Mucosa of stomach (tissue), 1 donor: ENCODE data around the gene ASAP2.

Experiments used
- H3K27me3 ChIP-seq: one replicate; pipeline ENCODE4 v1.7.0; 2013; ENCODE audit warnings: mild to moderate bottlenecking, low read length; ENCODE audit not compliant: control insufficient read depth, insufficient read depth
- H3K36me3 ChIP-seq: one replicate; pipeline ENCODE4 v1.7.0; 2013; ENCODE audit warnings: low read length; ENCODE audit not compliant: control insufficient read depth, insufficient read depth
- H3K4me1 ChIP-seq: one replicate; pipeline ENCODE4 v1.7.0; 2013; ENCODE audit warnings: mild to moderate bottlenecking, low read length; ENCODE audit not compliant: control insufficient read depth, insufficient read depth
- H3K4me3 ChIP-seq: one replicate; pipeline ENCODE4 v1.7.0; 2013; ENCODE audit warnings: low read length
- H3K9ac ChIP-seq: one replicate; pipeline ENCODE4 v1.7.0; 2013; ENCODE audit warnings: mild to moderate bottlenecking, low read length, moderate library complexity
- H3K9me3 ChIP-seq: one replicate; pipeline ENCODE4 v1.7.0; 2013; ENCODE audit warnings: mild to moderate bottlenecking, low read length, moderate library complexity; ENCODE audit not compliant: control insufficient read depth
- donor health status: Pancreatic carcinoma.

The ASAP2 gene

GRCh38 chr2:9307535-9307934 is 100.9 kb downstream of the ASAP2 start:
- Histone ChIP-seq H3K9ac (peak overlapping the region; percentile 30), H3K36me3 (no peaks in the 10 kb centered on the region), H3K4me1 (peaks cover 59% of the 10 kb centered on the region), H3K9me3 (no peaks in the 10 kb centered on the region), H3K4me3 (no peak overlapping the region), H3K27me3 (no peaks in the 10 kb centered on the region)

DNA sequence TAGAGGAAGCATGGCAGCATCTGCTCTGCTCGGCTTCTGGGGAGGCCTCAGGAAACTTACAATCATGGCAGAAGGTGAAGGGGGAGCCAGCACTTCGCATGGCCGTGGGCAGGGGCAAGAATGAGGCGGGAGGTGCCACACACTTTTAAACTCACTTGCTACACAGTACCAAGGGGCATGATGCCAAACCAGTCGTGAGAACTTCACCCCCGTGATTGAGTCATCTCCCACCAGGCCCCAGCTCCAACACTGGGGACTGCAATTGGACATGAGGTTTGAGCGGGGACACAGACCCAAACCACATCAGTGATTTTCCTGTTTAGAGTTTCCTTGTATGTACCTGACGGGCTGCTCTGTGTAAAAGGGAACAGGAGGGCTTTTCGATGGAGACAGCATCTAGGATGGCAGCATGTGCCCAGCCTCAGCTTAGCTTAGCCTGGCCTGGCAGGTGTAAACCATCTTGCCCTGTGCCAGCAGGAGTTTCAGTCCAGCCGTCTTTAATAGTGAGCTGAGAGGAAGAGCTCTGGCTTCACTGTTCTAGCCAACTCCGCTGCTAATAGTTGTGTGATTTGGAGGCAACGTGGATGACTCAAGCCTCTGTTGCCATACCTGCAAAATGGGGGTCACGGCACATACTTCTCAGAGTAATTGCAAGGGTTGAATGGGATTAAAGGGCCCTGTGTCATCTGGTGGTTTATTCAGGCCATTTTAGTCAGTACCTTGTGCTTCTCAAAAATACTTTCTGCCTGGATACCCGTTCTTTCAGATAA is 101.8 kb downstream of the ASAP2 start:
- Histone ChIP-seq H3K36me3 (no peaks in the 10 kb centered on the region), H3K4me1 (peaks cover 50% of the 10 kb centered on the region), H3K9me3 (no peaks in the 10 kb centered on the region), H3K4me3 (no peak overlapping the region), H3K9ac (no peak overlapping the region), H3K27me3 (no peaks in the 10 kb centered on the region)

DNA sequence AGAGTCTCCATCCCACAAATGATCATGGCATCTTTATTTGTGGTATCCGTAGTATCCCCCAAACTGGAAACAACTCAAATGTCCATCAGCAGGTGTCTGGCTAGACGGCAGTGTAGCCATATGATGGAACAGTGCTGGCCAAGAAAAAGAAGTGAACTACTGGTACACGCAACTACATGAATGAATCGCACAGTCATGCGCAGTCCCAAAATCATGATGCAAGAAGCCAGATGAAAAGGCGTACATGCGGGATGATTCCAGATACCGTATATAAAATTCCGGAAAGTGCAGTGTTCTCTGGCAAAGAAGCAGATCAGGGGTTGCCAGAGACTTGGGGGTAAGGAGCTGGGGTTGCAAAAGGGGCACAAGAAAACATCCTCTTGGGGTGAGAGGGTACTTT is 102.5 kb downstream of the ASAP2 start:
- peaks cover 43% of the 10 kb centered on the region for H3K4me1 ChIP-seq
- no peaks in the 10 kb centered on the region for H3K9me3 ChIP-seq
- H3K27me3 ChIP-seq: no peaks in the 10 kb centered on the region
- no peak overlapping the region for H3K4me3 ChIP-seq
- H3K36me3 ChIP-seq: no peaks in the 10 kb centered on the region
- H3K9ac ChIP-seq: no peak overlapping the region

- Histone ChIP-seq H3K36me3 (no peaks in the 10 kb centered on the region), H3K9me3 (no peaks in the 10 kb centered on the region), H3K4me3 (no peak overlapping the region), H3K4me1 (peaks cover 39% of the 10 kb centered on the region), H3K27me3 (no peaks in the 10 kb centered on the region), H3K9ac (no peak overlapping the region)
These were observed 103.8 kb downstream of the ASAP2 start for GRCh38 chr2:9310377-9310776.

DNA sequence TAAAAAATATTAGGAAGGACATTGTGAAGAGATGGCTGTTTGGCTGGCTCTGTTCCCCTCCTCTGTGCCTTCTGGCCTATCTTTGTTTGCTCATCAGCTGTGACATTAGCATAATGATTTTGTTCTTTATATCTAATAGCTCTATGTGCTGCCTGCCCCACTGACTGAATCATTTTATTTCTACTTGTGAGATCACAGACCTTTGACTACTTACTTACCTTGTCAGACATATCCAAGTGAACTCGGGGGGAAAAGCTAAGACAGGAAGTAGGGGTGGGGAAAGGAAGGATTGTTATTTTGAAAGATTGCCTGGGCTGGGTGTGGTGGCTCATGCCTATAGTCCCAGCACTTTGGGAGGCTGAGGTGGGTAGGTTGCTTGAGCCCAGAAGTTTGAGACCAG is 104.2 kb downstream of the ASAP2 start:
- Histone ChIP-seq H3K9me3 (no peaks in the 10 kb centered on the region), H3K4me3 (no peak overlapping the region), H3K27me3 (no peaks in the 10 kb centered on the region), H3K9ac (peak overlapping the region; percentile 24), H3K36me3 (no peaks in the 10 kb centered on the region), H3K4me1 (peaks cover 39% of the 10 kb centered on the region)

- Histone ChIP-seq H3K4me1 (peaks cover 35% of the 10 kb centered on the region), H3K36me3 (no peaks in the 10 kb centered on the region), H3K9ac (no peak overlapping the region), H3K27me3 (no peaks in the 10 kb centered on the region), H3K9me3 (no peaks in the 10 kb centered on the region), H3K4me3 (no peak overlapping the region)
These were observed 104.9 kb downstream of the ASAP2 start for GRCh38 chr2:9311488-9311887.

- no peak overlapping the region for H3K9ac ChIP-seq
- no peaks in the 10 kb centered on the region for H3K36me3 ChIP-seq
- H3K27me3 ChIP-seq: no peaks in the 10 kb centered on the region
- peaks cover 24% of the 10 kb centered on the region for H3K4me1 ChIP-seq
- H3K4me3 ChIP-seq: no peak overlapping the region
- H3K9me3 ChIP-seq: no peaks in the 10 kb centered on the region
These were observed 106.0 kb downstream of the ASAP2 start for GRCh38 chr2:9312591-9312990.

DNA sequence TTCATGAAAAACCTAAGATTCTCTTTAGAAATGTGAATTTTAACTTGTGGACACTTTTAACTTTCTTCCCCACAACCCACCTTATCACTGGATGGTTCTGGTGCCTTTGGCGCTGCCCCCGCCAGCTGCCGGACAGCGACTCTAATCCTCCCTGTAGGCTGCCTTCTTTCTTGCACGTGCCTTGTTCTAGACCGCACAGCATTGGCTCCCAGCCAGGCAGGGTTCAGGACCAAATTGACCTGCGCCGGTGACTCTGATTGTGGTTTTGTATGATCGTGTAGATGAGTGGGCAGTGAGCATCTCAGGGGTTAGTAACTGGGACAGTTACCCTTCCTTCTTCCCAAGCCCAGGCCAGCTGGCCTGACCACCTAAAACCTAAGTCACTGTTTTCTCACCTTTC is 106.8 kb downstream of the ASAP2 start:
- Histone ChIP-seq H3K9ac (no peak overlapping the region), H3K27me3 (no peaks in the 10 kb centered on the region), H3K9me3 (no peaks in the 10 kb centered on the region), H3K36me3 (no peaks in the 10 kb centered on the region), H3K4me3 (no peak overlapping the region), H3K4me1 (peaks cover 24% of the 10 kb centered on the region)

DNA sequence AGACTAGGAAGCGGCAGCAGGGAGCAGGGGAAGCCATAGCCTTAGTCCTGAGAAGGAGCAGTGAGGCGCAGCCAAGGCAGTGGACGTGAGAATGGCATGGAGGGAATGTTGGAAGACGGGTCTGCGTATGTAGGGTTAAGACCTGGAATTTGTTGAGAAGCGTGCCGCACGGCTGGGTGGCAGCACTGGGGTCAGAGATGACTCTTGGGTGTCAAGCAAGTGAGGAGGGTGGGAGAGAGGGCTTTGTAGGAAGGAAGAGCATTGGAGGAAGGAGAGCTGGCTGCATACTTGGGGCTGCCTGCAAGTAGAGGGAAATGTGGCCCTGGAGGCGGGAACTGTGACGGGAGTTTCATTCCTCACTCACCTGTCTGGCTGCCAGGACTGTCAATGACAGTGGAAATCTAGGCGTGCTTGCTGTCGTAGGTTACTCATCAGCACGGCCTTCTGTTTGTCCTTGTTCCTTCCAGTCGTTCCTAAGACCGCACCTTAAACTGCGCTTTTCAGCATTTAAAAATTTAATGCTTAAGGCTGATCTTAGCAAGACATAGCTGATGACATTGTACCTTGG is 108.8 kb downstream of the ASAP2 start:
- Histone ChIP-seq H3K27me3 (no peaks in the 10 kb centered on the region), H3K36me3 (no peaks in the 10 kb centered on the region), H3K9me3 (no peaks in the 10 kb centered on the region), H3K4me1 (peaks cover 32% of the 10 kb centered on the region), H3K4me3 (no peak overlapping the region), H3K9ac (no peak overlapping the region)

DNA sequence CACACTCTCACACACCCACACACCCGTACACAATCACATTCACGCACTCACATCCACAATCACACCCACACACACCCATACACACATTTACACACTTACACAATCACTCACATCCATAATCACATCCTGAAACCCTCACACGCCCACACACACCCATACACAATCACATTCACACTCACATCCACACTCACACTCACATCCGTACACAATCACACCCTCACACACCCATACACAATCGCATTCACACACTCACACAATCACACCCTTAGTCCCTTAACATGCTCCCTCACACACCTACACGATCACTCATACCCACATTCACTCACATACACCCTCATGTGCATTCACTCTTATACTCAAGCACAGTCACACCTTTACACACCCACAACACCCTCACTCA is 110.9 kb downstream of the ASAP2 start:
- Histone ChIP-seq H3K9ac (no peak overlapping the region), H3K9me3 (no peaks in the 10 kb centered on the region), H3K4me3 (no peak overlapping the region), H3K36me3 (no peaks in the 10 kb centered on the region), H3K27me3 (no peaks in the 10 kb centered on the region), H3K4me1 (peaks cover 31% of the 10 kb centered on the region)

GRCh38 chr2:9318461-9319337 is 112.1 kb downstream of the ASAP2 start:
- Histone ChIP-seq H3K4me1 (peaks cover 31% of the 10 kb centered on the region), H3K27me3 (no peaks in the 10 kb centered on the region), H3K36me3 (no peaks in the 10 kb centered on the region), H3K9ac (no peak overlapping the region), H3K9me3 (no peaks in the 10 kb centered on the region), H3K4me3 (no peak overlapping the region)

DNA sequence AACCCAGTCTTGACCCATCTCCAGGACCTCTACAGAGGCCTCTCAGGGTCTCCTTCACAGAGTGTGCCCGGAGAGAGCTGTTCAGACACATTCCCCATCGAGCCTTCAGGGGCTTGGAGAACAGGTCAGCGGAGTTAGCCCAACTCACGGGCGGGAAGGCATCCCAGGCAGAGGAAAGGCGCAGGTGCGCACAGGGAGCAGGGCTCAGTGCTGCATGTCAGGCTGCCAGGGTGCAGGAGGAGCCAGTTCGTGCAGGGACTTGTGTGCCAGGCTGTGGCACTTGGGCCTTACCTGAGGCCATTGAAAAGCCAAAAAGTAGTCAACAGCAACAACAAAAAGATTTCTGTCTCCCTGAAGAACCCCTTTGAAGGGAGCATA is 112.7 kb downstream of the ASAP2 start:
- H3K4me3 ChIP-seq: no peak overlapping the region
- H3K36me3 ChIP-seq: no peaks in the 10 kb centered on the region
- no peak overlapping the region for H3K9ac ChIP-seq
- no peaks in the 10 kb centered on the region for H3K9me3 ChIP-seq
- H3K27me3 ChIP-seq: no peaks in the 10 kb centered on the region
- H3K4me1 ChIP-seq: peaks cover 31% of the 10 kb centered on the region
